IPS-NIHi7 (cell line): ENCODE data around the gene SERPINB5.
"Not testable (repeated sequence)": the region's sequence is repeated elsewhere in the genome, so short reads cannot be mapped to it uniquely, and the experiment has no call there.

ENCODE experiments used
- DNase-seq: peaks from one replicate; pipeline ENCODE4 v3.0.0; 2012; ENCODE audit warnings: mixed read lengths; ENCODE audit errors: extremely low spot score

Gene SERPINB5

GRCh38 chr18:63476668-63477067 lies at the start of gene SERPINB5:
TSS of gene SERPINB5 (plus strand) at chr18:63476958. CDS start at chr18:63484429, 7,471 bp downstream.
- DNase-seq, result no peak

DNA sequence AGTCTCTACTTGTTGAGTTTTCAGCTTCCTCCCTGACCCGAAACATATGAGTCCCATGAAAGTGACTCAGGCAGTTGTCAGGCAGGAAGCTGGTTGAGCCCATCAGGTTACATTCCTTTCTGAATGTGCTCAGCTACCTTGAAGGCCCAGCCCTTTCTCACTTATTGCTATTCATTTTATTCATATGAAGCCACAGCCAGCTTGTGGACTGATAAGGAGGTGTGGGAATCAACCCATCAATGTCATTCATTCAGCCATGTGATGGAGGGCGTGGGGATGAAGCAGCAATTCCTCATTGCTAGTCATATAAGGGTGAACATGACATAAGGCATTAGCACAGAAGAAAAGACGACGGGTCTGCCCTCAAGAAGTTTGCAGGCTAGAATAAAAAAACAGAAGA lies 49.2 kb upstream of the SERPINB5 start:
- DNase-seq, result peak; percentile 39

DNA sequence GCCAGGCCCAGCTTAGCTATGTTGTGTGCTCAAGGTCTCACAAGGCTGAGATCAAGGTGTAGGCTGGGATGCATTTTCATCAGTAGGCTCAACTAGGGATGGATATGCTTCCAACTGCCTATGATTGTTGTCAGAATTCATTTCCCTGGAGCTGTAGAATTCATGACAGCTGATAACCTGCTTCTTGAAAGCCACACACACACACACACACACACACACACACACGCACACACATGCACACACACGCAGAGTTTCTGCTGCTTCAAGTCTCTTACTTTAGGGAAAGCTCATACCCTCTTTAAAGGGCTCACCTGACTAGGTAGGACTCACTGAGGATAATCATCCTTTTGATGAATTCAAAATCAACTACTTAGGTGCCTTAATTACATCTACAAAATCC lies 46.2 kb upstream of the SERPINB5 start:
- no peak for DNase-seq

GRCh38 chr18:63431180-63431579 lies 45.6 kb upstream of the SERPINB5 start:
- DNase-seq, result no peak

DNA sequence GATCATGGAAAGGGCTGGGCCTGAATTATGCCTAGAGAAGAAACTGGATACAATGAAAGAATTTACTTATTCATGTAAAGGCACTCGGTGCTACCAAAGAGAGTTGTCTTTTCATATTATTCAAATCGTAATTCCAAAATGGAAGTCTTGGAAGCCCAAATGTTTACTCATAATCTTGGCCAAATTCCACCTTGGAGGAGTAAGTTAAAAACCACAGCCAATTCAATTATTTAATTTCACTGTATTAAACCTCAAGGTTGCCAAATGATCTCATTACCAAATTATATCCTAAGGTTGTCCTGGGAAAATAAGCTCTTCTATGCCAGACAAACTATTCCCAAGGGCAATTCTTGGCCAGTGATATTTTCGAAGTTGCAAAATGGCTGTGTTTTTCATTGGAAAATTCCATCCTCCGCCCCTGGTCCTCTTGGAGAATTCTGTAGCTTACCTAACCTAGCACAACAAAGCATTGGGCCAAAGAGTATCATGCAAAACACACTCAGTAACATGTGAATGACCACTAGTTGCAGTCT lies 43.4 kb upstream of the SERPINB5 start:
- no peak for DNase-seq

DNA sequence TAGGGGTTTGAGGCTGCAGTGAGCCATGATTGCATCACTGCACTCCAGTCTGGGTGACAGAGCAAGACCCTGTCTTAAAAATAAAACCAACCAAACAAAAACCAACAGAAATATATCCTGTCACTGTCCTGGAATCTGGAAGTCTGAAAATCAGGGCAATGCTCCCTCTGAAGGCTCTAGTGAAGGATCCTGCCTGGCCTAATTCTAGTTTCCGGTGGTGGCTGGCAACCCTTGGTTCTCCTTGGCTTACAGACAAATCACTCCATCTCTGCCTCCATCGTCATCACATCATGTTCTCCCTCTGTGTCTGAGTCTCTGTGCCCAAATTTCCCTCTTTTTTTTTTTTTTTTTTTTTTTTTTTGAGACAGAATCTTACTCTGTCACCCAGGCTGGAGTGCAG lies 38.6 kb upstream of the SERPINB5 start:
- no peak for DNase-seq

- peak; percentile 81 for DNase-seq
Observed at GRCh38 chr18:63439334-63439733, 37.4 kb upstream of the SERPINB5 start.

DNA sequence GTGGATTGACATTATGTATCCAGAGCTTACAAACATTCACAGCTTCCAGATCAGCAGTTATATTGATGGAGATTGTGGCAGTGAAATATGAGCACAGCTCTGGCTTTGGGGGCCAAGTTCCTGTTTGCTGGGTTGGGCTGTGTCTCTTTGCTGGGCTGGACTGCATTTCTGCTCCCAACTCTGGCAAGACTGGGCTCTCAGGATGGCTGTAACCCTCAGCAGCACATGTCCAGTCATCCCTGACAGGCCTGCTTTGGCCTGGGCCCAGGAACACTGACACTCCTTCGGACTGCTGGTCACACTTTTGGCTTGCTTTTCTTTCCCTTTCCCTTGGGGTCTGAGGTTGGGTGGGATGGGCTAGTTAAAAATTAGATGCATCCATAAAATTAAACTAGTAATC lies 36.5 kb upstream of the SERPINB5 start:
- no peak for DNase-seq

DNA sequence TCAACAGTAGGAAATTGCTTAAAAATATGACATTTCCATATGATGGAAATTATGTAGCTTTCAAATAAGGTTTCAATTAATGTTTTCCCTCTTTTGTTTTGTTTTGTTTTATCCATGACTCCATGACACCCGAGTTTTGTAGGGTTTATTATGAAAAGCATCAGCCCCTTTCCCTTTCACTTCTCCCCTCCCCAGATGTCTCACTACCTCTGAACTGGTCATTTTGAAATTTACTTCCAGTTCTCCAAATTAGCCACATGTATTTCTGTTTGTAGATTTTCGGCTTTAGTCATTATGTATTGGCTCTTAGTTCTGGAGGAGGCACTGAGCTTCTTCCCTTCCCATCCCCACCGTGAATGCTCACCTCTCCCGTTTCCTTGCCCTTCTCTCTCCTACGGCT lies 35.9 kb upstream of the SERPINB5 start:
- DNase-seq, result no peak

DNA sequence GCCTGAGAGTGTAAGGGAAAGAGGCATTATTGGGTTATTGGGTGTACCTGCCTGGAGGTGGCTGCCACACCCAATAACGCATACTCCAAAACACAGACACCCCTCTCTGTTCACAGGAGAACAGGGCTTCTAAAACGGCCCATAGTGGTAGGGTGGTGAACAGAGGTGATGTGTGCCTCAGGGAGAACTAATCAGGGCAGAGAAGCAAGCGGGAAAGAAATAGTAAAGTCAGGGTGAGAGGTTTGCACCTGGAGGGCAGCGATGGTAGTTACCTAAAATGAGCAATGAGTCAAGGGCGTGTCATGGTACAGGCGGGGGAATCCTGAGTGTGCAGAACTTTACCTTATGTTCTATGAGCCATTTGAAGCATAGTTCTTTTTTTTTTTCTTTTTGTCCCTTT lies 32.9 kb upstream of the SERPINB5 start:
- no peak for DNase-seq

DNA sequence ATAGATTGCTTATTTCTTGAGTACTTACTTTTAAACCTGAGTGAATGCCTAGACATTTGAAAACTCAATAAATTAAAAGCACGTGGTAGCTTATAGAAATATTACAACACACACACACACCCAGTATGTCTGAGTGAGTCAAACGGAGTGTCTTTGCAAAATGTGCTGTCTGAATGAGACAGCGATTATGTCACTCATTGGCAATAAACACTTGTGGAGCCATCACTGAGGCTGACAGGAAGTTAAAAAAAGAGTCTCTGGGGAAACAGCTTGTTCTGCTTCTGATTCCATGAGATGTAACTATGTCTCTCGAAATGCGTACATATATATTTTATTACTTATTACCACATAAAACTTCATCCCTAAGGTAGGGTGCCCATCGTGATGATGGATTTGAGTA lies 32.2 kb upstream of the SERPINB5 start:
- no peak for DNase-seq

GRCh38 chr18:63445037-63445436 lies 31.7 kb upstream of the SERPINB5 start:
- no peak for DNase-seq

- DNase-seq, result no peak
Observed at GRCh38 chr18:63446266-63446665, 30.5 kb upstream of the SERPINB5 start.

- DNase-seq, result no peak
Observed at GRCh38 chr18:63447066-63447465, 29.7 kb upstream of the SERPINB5 start.

GRCh38 chr18:63449426-63449825 lies 27.3 kb upstream of the SERPINB5 start:
- DNase-seq, result no peak

DNA sequence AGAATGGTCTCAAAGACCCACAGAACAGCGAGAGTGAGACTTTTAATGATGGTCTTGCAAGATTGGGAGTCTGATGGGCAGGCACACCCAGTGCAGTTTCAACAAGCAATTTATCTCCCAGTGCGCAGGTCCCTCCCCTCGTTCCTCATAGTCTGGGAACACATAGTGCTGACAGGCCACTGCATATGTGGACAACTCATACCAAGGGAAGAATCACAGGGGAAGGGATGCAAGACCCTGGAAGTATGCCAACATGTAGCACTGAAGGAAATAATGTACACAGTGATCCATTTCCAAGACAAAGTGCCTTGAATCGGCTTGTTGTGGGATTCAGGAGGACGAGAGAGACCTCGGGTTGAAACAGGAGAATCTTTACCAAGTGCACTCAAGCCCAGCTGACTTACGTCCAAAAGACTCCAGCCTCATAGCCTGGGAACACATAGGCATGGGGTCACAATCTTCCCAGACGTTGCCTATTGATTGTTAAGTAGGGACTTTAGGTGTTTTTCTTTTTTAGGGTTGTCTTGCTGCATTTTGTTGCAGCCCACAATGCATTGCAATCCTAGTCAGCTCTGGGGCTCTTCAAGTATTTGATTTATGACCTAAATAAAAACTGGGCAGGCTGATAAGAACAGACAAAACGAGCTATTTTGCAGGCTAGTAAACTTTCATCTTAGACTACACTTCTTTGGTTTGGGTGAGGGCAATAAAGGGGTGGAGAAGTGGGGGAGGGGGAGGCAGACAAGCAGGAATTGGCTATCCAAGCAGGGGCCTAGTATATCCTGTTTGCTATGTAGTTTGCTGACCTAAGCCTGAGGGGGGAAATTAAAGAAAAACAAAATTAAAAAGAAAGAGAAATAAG lies 24.7 kb upstream of the SERPINB5 start:
- DNase-seq, result no peak

GRCh38 chr18:63452751-63453150 lies 24.0 kb upstream of the SERPINB5 start:
- DNase-seq, result not testable (repeated sequence)

DNA sequence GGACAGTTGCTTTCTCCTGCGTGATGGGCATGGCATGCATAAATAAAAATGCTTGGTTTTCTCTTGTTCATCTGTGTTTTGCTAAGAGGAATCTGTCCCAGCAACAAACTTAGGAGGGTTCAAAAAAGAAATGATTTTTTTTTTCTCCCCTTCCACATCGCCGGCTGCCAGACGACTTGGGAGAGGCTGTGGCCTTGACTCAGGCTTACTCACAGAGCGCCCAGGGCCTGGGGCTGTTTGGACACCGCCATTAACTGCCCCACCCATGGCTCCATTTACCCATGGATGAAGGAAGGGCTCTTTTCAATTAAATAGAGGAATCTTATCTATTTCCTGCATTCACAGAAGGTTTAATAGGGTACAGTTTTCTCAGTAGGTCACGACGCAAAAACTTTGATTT lies 22.3 kb upstream of the SERPINB5 start:
- no peak for DNase-seq

GRCh38 chr18:63457977-63458376 lies 18.8 kb upstream of the SERPINB5 start:
- no peak for DNase-seq

- no peak for DNase-seq
Observed at GRCh38 chr18:63460414-63460813, 16.3 kb upstream of the SERPINB5 start.

- no peak for DNase-seq
Observed at GRCh38 chr18:63464434-63464833, 12.3 kb upstream of the SERPINB5 start.

GRCh38 chr18:63465059-63465458 lies 11.7 kb upstream of the SERPINB5 start:
- DNase-seq, result no peak

- DNase-seq, result no peak
Observed at GRCh38 chr18:63467699-63468098, 9.1 kb upstream of the SERPINB5 start.

DNA sequence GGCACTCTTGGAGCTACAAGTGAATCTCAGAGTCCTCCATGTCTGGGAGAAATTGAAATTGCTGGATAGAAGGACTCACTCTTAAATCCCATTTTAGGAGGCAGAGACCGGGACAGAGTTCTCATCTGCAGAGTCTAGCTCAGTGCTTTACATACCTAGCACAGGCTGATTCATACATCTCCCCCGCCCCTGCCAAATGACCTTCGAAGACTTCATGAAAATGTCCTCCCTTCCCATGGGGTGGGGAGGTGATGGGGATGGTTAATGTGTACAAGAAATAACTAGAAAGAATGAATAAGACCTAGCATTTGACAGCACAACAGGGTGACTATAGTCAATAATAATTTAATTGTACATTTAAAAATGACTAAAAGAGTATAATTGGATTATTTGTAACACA lies 8.2 kb upstream of the SERPINB5 start:
- no peak for DNase-seq
